Glutamatergic neuron (in vitro differentiated cells): Measurements from ENCODE around the gene KIAA1549. TPM values are rescaled to one million over a fixed set of nuclear protein-coding genes. Genes with fewer than 3 reads are reported as not detected.

ENCODE experiments used
- DNase-seq: peaks from one replicate; pipeline ENCODE4 v3.0.0; 2022
- H3K27ac Mint-ChIP-seq: one replicate; pipeline ENCODE4 v1.8.0; 2020; ENCODE audit warnings: mild to moderate bottlenecking, mixed read lengths, inconsistent platforms; ENCODE audit not compliant: unreplicated experiment
- H3K27me3 Mint-ChIP-seq: one replicate; pipeline ENCODE4 v1.8.0; 2020; ENCODE audit warnings: mild to moderate bottlenecking, moderate library complexity, mixed read lengths, inconsistent platforms; ENCODE audit not compliant: unreplicated experiment
- H3K36me3 Mint-ChIP-seq: one replicate; pipeline ENCODE4 v1.8.0; 2020; ENCODE audit warnings: mild to moderate bottlenecking, mixed read lengths, inconsistent platforms; ENCODE audit not compliant: unreplicated experiment
- H3K4me1 Mint-ChIP-seq: one replicate; pipeline ENCODE4 v1.8.0; 2020; ENCODE audit warnings: mild to moderate bottlenecking, low read depth, mixed read lengths, inconsistent platforms; ENCODE audit not compliant: unreplicated experiment
- H3K4me3 Mint-ChIP-seq: one replicate; pipeline ENCODE4 v1.8.0; 2020; ENCODE audit warnings: mild to moderate bottlenecking, mixed read lengths, inconsistent platforms; ENCODE audit not compliant: unreplicated experiment
- H3K9me3 Mint-ChIP-seq: one replicate; pipeline ENCODE4 v1.8.0; 2020; ENCODE audit warnings: mild to moderate bottlenecking, moderate library complexity, mixed read lengths, inconsistent platforms; ENCODE audit not compliant: unreplicated experiment
- total RNA-seq: library from RNA; stranded (reverse); fragmentation: NEBNext Ultra II Directional; extraction: Animal tissue kit (Norgen Biotek cat#: 25700); gene quantifications from one replicate; pipeline ENCODE4 v1.2.1, GENCODE V29; 2021; ENCODE audit not compliant: unreplicated experiment
- TF ChIP-seq, protein P1 (sequence below): fragments of 200-600 bp; sonication (generic); IDR thresholded peaks from one replicate; pipeline ENCODE4 v1.5.0; 2021; ENCODE audit not compliant: partially characterized antibody, unreplicated experiment

The KIAA1549 gene
- total RNA-seq, 1 donor from 2014 or later: 40.2 TPM

DNA sequence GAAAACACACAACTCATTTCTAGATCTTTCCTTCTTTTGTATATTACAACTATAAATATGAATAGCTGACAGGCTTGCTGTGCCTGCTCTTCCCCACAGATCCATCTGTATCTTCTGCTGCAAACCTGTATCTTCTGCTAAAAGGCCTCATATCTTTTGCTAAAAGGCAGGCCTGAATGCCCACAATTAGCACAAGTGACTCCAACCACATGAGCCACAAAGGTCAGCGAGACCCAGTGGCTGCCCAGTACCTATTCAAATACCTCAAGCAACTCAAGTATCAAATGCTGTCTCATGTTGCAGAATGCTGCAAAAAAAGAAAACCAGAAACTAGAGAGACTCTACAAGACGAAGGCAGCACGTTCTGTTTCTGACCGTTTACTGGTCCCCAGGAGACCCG lies 128.7 kb downstream of the KIAA1549 start:
- no peaks in the 10 kb centered on the region for H3K4me1 Mint-ChIP-seq
- DNase-seq: no peak
- TF ChIP-seq, protein P1, sequence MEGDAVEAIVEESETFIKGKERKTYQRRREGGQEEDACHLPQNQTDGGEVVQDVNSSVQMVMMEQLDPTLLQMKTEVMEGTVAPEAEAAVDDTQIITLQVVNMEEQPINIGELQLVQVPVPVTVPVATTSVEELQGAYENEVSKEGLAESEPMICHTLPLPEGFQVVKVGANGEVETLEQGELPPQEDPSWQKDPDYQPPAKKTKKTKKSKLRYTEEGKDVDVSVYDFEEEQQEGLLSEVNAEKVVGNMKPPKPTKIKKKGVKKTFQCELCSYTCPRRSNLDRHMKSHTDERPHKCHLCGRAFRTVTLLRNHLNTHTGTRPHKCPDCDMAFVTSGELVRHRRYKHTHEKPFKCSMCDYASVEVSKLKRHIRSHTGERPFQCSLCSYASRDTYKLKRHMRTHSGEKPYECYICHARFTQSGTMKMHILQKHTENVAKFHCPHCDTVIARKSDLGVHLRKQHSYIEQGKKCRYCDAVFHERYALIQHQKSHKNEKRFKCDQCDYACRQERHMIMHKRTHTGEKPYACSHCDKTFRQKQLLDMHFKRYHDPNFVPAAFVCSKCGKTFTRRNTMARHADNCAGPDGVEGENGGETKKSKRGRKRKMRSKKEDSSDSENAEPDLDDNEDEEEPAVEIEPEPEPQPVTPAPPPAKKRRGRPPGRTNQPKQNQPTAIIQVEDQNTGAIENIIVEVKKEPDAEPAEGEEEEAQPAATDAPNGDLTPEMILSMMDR: no peak
- peaks cover 24% of the 10 kb centered on the region for H3K36me3 Mint-ChIP-seq
- no peaks in the 10 kb centered on the region for H3K9me3 Mint-ChIP-seq
- no peak overlapping the region for H3K27ac Mint-ChIP-seq
- no peak overlapping the region for H3K4me3 Mint-ChIP-seq
- peaks cover 2% of the 10 kb centered on the region for H3K27me3 Mint-ChIP-seq

DNA sequence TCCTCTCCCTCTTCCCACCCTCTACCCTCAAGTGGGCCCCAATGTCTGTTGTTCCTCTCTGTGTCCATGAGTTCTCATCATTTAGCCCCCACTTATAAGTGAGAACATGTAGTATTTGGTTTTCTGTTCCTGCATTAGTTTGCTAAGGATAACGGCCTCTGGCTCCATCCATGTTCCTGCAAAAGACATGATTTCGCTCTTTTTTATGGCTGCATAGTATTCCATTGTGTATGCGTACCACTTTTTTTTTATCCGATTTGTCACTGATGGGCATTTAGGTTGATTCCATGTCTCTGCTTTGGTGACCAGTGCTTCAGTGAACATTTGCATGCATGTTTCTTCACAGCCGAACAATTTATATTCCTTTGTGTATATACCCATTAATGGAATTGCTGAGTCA lies 131.5 kb downstream of the KIAA1549 start:
- no peaks in the 10 kb centered on the region for H3K27me3 Mint-ChIP-seq
- no peaks in the 10 kb centered on the region for H3K4me1 Mint-ChIP-seq
- H3K4me3 Mint-ChIP-seq: no peak overlapping the region
- H3K9me3 Mint-ChIP-seq: no peaks in the 10 kb centered on the region
- no peak for DNase-seq
- no peak overlapping the region for H3K27ac Mint-ChIP-seq
- TF ChIP-seq, protein P1: no peak
- peaks cover 12% of the 10 kb centered on the region for H3K36me3 Mint-ChIP-seq

DNA sequence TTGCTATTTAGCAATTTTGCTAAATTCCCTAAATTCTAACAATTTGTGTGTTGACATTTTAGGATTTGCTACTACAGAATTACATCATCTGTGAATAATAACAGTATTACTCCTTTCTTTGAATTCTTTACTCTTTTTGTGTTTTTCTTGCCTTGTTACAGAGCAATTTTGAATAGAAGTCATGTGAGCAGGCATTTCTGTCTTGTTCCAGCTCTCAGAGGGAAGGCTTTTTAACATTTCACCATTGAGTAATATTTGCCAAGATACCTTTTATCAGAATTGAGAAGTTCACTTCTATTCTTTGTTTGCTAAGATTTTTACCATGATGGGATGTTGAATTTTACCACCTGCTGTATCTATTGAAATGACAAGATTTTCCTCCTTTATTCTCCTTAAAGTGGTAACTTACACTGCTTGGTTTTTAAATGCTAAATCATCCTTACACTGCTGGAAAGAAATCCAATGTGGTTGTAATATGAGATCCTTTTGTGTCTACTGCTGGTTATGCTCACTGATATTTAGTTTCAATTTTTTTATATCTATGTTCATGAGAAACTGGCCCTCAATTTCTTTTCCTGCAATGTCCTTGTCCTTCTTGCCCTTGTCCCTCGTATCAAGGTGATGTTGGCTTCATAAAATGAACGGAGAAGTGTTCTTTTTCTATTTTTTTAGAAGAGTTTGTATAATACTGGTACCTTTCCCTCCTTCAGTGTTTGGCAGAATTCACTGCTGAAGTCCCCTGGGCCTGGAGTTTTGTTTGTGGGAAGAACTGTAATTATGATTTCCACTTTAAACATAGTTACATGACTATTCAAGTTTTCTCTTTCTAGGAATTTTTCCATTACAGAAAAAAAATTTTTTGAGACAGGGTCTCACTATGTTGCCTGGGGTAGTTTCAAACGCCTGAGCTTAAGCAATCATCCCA lies 132.9 kb downstream of the KIAA1549 start:
- TF ChIP-seq, protein P1: no peak
- Mint-ChIP-seq H3K36me3 (peaks cover 12% of the 10 kb centered on the region), H3K4me3 (no peak overlapping the region), H3K27ac (no peak overlapping the region), H3K9me3 (no peaks in the 10 kb centered on the region), H3K4me1 (no peaks in the 10 kb centered on the region), H3K27me3 (peaks cover 2% of the 10 kb centered on the region)
- DNase-seq: no peak

DNA sequence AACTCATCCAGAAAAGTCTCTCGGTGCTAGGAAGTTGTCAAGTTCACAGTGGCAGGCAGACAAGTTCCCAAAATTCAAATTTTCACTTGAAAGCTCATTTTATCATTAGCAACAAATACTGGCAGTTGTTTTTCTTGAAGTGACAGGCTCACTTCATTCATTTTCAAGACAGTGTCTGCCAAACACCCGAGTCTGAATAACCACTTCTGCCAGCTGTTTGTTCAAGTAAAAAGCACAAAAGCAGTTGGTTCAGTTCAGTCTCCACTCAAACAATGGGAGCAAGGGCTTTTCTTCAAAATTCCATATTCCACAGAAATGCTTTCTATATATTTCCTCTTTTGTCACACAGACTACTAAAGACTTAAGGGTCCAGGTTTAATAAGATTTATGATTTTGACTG lies 135.5 kb downstream of the KIAA1549 start:
- no peak for DNase-seq
- Mint-ChIP-seq H3K27ac (no peak overlapping the region), H3K27me3 (peaks cover 2% of the 10 kb centered on the region), H3K4me3 (no peak overlapping the region), H3K4me1 (no peaks in the 10 kb centered on the region), H3K9me3 (peaks cover 2% of the 10 kb centered on the region), H3K36me3 (peaks cover 12% of the 10 kb centered on the region)
- TF ChIP-seq, protein P1: no peak
